HG03066 (cell line): ENCODE data around the gene SPEF2.
"Not testable (repeated sequence)": the region's sequence is repeated elsewhere in the genome, so short reads cannot be mapped to it uniquely, and the experiment has no call there.

ENCODE experiments used
- ATAC-seq: cut with Tn5 transposase; IDR thresholded peaks from one replicate; pipeline ENCODE4 v1.9.1; 2021; ENCODE audit warnings: low read depth; ENCODE audit not compliant: unreplicated experiment

The SPEF2 gene

DNA sequence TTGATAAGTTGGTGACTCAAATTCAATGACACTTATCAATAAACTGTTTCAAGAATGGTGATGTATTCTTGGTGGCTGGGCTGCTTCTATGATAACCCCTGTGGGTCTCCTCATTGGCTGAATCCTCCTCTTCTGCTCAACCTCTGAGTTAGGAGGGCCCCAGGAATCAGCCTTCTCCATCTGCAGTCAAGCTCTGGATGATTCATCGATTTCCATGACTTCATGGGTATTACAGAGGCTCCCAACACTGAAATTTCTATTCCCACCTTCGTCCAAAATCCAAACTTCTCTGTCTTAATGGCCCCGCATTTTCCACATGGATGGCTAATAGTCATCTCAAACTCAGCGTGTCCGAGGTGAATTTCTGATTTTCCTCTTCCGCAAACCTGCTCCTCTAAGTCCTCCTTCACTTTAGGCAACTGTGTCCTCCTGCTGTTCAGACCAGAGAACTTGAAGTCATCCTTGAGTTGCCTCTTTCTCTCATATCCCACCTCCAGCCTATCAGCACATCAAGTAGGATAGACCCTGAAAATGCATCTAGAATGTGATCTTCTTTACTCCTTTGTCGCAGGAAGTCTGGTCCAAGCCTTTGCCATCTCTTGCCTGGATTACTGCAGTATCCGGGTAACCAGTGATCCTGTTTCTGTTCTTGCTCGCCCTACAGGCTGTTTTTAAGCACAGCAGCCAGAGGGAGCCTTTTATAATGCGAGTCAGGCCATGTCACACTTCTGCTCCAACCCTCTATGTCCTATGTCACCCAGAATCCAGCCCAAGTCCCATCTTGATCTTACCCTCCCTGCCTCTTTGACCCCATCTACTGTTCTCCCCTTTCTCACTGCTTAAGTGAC, 197.7 kb downstream of the SPEF2 start:
- ATAC-seq: no peak

DNA sequence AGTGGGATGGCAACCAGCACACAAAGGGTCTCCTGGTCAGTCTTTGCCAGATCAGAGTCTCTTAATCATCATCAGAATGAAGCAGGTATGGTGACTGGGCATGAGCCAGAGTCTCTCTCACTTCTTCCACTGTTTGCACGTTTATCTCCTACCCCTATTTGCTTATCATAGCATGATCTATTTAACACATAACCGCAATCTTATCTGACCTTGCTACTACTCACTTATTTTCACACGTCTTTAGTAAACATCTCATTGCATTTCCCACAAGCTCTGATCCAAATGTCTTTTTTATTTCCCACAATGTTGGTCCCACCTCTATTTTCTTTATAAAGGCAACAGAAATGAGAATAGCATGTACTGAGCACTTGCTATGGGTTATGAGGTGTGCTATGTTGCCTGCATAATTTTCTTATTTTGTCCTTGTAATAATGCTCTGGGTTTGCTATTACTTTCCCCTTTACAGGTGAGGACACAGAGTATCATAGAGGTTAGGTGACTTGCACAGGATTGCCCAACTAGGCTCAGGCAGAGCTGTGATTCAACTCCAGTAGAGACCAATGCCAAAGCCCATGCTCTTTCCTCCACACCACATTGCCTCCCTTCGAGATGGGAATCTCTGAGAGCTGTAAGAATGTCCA, 199.3 kb downstream of the SPEF2 start:
- ATAC-seq: no peak

DNA sequence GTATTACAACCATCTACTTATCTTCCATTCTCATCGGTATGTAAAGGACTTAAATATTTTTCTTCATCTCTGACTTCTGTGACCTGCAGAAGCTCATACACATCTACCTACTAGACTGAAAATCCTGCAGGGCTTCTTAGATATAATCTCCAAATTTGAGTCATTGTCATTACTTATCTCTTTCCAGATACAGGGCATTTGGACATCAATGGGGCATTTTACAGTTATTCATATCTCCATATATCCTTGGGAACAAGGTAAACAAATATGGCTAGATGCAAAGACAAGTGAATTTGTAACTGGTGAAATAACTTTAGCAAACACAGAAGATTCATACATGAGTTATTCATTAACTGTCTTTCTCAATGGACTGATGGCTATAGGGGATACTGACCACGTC, 201.4 kb downstream of the SPEF2 start:
- ATAC-seq: no peak

- no peak for ATAC-seq
Measured at GRCh38 chr5:35819668-35820067, 202.0 kb downstream of the SPEF2 start.

DNA sequence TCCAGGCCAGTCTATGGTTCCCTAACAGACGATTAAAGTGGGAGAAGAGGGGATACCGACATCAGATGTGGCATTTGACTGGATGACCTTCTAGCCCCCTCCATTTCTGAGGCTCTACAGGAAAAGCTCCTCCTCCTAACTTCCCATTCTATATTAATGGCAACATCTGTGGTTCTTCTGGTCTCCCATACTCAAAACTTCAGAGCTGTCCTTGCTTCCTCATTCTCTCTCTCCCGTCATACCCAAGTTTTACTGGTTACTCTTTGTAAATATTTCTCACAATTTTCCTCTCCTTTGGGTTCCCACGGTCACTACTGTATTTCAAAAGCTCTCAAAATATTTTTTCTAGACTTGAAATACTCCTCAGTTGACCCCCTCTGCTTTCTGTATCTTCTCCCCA, 203.1 kb downstream of the SPEF2 start:
- ATAC-seq: no peak

DNA sequence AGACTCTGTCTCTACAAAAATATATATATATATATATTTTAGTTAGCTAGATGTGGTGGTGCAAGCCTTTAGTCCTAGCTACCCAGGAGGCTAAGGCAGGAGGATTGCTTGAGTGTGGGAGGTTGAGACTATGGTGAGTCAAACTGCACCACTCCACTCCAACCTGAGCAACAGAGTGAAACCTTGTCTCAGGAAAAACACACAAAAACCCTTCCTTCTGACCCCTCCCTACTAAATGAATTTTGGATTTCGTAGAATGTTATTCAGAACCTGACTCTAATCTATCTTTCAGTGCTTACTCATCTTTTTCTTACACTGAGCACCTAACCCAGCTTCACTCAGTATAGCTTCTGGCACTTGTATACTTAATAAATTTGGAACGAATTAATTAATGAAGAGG, 203.8 kb downstream of the SPEF2 start:
- ATAC-seq: no peak

- no peak for ATAC-seq
Measured at GRCh38 chr5:35822511-35822910, 204.8 kb downstream of the SPEF2 start.

DNA sequence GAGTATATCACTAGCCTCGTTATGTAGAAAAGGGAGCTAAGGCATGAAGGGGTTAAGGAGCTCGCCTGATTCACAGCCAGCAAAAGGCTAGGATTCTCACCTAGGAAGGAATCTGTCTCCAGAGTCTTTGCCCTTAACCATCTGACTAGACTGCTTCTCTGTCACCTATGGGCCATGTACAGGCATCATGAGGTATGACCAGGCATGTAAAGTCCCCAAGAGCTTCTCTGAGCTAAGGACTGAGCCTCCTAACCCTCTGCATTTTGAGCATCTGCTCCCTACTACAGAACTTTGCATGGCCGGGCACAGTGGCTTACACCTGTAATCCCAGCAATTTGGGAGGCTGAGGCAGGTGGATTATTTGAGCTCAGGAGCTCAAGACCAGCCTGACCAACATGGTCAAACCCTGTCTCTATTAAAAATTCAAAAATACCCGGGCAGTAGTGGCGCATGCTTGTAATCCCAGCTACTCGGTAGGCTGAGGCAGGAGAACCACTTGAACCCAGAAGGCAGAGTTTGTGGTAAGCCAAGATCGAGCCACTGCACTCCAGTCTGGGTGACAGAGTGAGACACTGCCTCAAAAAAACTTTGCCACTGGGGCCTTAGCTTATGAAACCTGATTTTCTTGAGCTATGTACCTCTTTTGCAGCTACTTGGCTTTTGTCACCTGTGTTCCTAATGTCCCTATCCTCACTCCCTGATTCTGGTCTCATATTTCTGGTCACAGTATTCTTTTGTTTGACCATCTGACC, 205.9 kb downstream of the SPEF2 start:
- ATAC-seq: no peak

DNA sequence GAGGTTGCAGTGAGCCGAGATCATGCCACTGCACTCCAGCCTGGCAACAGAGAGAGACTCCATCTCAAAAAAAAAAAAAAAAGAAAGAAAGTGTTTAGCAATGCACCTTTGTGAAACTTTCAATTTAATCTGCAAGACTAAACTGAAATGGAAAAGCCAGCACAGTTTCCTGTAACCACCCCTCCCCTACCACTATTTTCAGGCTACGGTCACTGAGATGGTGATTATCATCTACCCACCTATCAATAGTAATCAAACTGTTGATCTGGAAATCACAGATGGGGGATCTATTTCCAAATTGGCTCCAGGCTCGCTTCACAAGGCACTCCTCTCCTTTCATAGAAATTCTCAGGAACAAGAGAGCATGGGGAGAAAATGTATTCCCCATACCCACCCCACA, 208.4 kb downstream of the SPEF2 start:
- no peak for ATAC-seq

GRCh38 chr5:35826554-35826953, 208.9 kb downstream of the SPEF2 start:
- no peak for ATAC-seq

DNA sequence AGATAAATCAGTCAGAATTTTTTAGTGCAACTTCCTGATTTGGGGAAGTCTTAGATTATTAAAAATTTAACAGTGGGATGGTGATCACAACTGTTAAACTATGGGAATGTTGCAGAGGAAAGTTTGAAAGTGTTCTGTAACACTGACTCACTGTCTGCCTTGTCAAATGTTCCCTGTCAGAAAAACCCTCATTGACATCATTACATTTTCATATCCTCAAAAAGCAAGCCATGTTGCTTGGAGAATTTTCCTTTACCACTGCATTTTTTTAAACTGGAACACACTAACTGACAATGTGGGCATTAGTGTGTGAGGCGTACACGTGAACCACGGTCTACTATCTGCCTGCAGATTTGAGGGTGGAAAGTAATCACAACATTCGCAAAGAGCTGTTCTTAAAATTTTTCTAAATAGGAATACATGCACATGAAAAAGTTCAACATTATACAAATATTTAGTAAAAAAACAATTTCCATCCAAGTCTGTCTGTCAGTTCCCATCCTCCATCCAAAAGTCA, 210.5 kb downstream of the SPEF2 start:
- no peak for ATAC-seq

GRCh38 chr5:35830587-35830986, 212.9 kb downstream of the SPEF2 start:
- ATAC-seq: no peak

DNA sequence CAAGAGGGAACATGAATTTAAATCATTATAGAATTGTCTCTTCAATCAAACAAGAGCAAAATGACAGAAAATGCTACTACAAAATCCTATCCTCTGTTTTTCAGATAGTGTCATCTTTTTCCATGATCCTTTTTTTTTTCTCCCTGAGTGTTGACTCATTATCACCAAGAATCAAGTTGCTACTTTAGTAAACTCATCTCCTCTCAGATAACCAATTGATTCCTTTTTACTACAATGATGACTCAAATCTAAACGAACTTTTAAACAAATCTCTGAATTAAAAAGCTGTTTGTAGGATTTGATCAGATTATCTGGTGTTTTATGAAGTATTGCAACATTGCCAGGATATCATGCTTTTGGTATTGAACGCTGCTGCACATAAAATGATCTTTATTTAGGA, 215.1 kb downstream of the SPEF2 start:
- ATAC-seq: no peak

- no peak for ATAC-seq
Measured at GRCh38 chr5:35833224-35833623, 215.6 kb downstream of the SPEF2 start.

- no peak for ATAC-seq
Measured at GRCh38 chr5:35835796-35836742, 218.4 kb downstream of the SPEF2 start.

DNA sequence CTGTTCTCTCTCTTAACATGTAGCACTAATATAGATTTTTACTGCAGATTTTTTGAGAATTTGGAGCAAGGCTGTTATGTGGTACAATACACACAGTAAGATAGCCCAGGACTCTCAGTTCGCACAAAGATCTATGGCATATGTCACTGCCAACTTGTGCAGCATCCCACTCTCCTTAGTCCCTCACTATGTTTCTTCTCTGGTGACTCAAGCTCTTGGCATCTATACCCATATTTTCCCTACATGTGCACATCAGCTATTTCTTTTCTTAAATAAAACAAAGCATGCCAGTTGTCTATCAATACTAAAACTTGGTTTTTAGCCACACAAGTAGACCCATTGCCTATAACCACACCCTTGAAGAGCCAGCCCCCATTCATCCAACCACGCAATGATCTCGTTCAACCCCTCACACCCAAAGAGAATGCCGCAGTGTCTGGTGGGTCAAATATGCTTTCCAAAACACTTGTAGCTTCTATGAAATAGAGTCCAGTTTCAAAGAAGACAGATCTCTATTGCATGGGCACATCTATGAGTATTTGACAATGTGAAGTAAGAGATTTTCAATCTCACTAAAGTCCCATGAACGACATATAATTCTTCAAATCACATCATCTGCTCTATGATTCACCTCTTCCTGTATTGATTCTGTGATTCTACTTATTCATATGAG, 220.8 kb downstream of the SPEF2 start:
- ATAC-seq: no peak

DNA sequence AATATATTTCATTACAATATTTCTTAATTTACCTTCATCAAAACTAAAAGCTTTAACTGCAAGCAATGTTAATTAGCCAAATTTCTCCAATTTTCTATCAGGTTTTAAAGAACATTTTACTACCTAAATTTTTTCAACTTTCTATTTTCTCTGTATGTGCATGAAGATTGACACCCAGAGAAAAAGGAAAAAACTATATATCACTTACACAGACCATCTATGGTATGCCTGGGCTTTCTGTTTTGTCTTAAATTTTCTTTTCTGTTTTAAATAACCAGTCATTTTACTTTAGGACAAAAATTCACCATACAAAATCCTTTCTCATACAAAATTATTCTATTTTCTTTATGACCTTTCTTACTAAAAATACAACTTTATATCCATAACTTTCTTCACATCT, 225.2 kb downstream of the SPEF2 start:
- no peak for ATAC-seq

DNA sequence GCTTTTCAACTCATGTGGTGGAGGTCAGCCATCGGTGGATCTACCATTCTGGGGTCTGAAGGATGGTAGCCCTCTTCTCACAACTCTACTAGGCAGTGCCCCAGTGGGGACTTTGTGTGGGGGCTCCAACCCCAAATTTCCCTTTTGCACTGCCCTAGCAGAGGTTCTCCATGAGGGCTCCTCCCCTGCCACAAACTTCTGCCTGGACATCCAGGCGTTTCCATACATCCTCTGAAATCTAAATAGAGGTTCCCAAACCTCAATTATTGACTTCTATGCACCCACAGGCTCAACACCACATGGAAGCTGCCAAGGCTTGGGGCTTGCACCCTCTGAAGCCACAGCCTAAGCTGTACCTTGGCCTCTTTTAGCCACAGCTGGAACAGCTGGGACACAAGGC, 227.8 kb downstream of the SPEF2 start:
- ATAC-seq: not testable (repeated sequence)

DNA sequence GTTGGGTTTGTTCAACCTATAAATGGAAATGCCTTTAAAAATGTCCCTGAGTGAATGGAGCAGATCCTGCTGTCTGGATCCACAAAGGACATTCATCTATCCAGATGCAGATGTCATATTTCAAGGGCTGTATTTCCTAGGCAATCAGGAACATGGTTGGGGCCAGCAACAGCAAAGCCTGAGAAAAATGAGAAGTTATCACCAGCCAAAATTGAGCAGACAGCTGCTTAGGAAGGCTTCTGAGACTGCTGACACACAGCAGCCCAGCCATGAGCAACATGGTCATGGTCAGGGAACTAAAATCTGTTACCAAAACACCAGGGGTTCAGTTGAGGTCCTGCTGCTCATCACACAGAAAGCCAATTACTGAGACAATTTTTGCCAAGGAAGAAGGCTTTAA, 229.8 kb downstream of the SPEF2 start:
- no peak for ATAC-seq

DNA sequence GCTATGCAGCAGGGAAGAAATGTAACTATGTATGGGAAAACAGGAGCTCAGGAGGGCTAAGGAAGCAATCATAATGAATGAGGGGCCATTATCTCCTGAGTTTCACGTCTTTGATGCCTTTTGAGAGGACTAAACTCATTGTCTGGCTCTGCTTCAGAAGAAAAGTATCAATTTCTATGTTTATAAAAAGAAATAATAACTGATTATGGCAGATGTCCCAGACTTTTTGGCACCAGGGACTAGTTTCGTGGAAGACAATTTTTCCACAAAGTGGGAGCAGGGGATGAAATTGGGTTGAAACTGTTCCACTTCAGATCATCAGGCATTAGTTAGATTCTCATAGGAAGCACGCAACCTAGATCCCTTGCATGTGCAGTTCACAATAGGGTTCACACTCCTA, 230.3 kb downstream of the SPEF2 start:
- ATAC-seq: no peak
